Natural killer cell treated with Interleukin-12 subunit alpha and Interleukin-12 subunit beta and Interleukin-15 and Interleukin-18, amount 100 ng/mL, for 72 hours (primary cell): ENCODE data around the gene DNAH11. TPM values are rescaled to one million over a fixed set of nuclear protein-coding genes. Genes with fewer than 3 reads are reported as not detected.
A peak's percentile ranks its signal among the peaks of the same experiment; 100 is the strongest.

ENCODE experiments used
- ATAC-seq, 2 donors: fragments of 150-1000 bp; cut with Tn5 transposase in 1 of 2; sonication (Bioruptor Pico), chemical (Tn5 transposase) in 1 of 2; 2 replicates each; pipeline ENCODE4 v1.10.0; 2021
- DNase-seq: peaks from one replicate; pipeline ENCODE4 v3.0.0; 2022; ENCODE audit warnings: low spot score
- H3K27ac Mint-ChIP-seq, 2 donors: 1 replicate in 1 of 2; 2 replicates in 1 of 2; pipeline ENCODE4 v1.8.0; 2022; ENCODE audit warnings: mixed read lengths in 2 of 2, mild to moderate bottlenecking in 1 of 2, moderate library complexity in 1 of 2
- H3K27me3 Mint-ChIP-seq, 2 donors: 1 replicate in 1 of 2; 2 replicates in 1 of 2; pipeline ENCODE4 v1.8.0; 2022; ENCODE audit warnings: mixed read lengths in 2 of 2
- H3K36me3 Mint-ChIP-seq: one replicate; pipeline ENCODE4 v1.8.0; 2022; ENCODE audit warnings: mixed read lengths
- H3K4me1 Mint-ChIP-seq, 2 donors: 1 replicate in 1 of 2; 2 replicates in 1 of 2; pipeline ENCODE4 v1.8.0; 2022; ENCODE audit warnings: low read depth in 2 of 2, mixed read lengths in 2 of 2, mild to moderate bottlenecking in 1 of 2
- H3K4me3 Mint-ChIP-seq: one replicate; pipeline ENCODE4 v1.8.0; 2022; ENCODE audit warnings: mixed read lengths
- H3K9me3 Mint-ChIP-seq: 2 replicates; pipeline ENCODE4 v1.8.0; 2022; ENCODE audit warnings: mixed read lengths
- total RNA-seq, 2 donors: library from RNA; stranded (reverse); gene quantifications; one replicate each; pipeline ENCODE4 v1.2.3, GENCODE V29; 2022

Gene DNAH11
- total RNA-seq, 2 donors from 2014 or later, result 0.05 to 0.45 TPM

DNA sequence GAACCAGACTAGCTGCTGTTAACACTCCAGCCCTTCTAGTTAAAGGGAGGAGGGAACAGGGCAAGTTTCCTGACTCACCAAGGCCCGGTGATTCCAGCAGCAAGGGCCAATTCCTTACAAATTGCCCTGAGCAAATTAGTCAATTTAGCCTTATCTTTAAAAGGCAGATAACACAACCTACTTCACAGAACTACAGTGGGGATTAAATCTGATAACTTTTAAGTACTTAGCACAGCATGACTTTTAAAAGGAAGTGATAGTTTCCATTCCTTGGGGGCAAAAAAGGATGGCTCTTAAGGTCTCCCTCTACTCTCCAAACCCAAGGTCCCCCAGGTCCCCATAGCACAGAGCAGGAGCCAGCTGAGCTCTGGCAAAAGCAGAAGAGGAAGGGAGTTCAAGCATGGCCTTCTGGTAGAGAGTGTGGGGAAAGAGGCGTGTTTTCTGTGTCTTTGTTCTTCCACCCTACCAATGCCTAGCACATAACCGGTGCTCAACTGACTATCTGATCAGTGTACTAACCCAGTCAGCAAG, 398.8 kb downstream of the DNAH11 start:
- Mint-ChIP-seq H3K4me3 (no peak overlapping the region), H3K27me3 (peaks cover 0 to 1% of the 10 kb centered on the region in 2 donors), H3K4me1 (peaks cover 22 to 30% of the 10 kb centered on the region in 2 donors), H3K9me3 (no peaks in the 10 kb centered on the region), H3K36me3 (peaks cover 3% of the 10 kb centered on the region), H3K27ac (no peak overlapping the region)
- ATAC-seq (no peak), DNase-seq (no peak)

DNA sequence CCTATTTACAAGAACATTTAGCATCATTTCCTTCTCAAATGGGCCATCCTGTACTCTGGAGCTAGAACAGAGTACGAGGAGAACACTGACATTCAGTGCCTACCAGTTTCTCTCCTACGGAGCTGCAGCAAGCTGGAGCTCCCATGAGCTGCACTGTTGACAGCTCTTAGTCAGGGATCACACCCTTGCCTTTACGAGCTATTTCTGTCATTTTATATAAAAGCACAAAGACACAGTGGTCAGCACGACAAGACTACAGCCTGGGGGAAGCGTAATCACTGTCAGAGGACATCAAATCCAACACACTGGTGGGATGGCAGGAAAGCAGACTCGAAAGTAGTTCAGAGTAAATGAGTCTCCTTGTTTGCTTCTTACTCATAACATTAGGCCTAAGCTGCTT, 400.1 kb downstream of the DNAH11 start:
- no peak overlapping the region for H3K4me3 Mint-ChIP-seq
- no peak overlapping the region for H3K27ac Mint-ChIP-seq

DNA sequence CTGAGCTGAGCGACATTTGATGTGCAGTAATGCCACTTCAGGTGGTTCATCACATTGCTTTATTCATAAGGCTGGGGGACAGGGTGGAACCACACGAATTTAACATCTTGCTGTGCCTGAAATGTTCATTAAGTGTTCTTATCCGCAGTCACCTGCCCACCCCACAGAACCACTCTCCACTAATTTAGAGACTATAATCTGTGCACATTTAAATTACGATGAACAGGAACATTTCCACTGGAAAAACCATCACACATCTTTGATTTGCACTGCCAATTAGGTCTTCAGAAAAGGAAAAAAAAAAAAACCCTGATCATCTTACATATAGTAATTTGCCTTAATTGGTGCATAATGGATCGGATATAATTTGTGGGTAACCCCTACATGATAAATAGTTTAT, 400.6 kb downstream of the DNAH11 start:
- no peak overlapping the region for H3K4me3 Mint-ChIP-seq
- no peaks in the 10 kb centered on the region for H3K36me3 Mint-ChIP-seq
- no peak for DNase-seq

More for the DNA sequence above, 400.1 kb downstream of the DNAH11 start:
- Mint-ChIP-seq H3K36me3 (no peaks in the 10 kb centered on the region), H3K9me3 (no peaks in the 10 kb centered on the region), H3K4me1 (peaks cover 22 to 34% of the 10 kb centered on the region in 2 donors), H3K27me3 (peaks cover 8% of the 10 kb centered on the region in 2 donors)
- DNase-seq, result no peak
- ATAC-seq, result no peak

DNA sequence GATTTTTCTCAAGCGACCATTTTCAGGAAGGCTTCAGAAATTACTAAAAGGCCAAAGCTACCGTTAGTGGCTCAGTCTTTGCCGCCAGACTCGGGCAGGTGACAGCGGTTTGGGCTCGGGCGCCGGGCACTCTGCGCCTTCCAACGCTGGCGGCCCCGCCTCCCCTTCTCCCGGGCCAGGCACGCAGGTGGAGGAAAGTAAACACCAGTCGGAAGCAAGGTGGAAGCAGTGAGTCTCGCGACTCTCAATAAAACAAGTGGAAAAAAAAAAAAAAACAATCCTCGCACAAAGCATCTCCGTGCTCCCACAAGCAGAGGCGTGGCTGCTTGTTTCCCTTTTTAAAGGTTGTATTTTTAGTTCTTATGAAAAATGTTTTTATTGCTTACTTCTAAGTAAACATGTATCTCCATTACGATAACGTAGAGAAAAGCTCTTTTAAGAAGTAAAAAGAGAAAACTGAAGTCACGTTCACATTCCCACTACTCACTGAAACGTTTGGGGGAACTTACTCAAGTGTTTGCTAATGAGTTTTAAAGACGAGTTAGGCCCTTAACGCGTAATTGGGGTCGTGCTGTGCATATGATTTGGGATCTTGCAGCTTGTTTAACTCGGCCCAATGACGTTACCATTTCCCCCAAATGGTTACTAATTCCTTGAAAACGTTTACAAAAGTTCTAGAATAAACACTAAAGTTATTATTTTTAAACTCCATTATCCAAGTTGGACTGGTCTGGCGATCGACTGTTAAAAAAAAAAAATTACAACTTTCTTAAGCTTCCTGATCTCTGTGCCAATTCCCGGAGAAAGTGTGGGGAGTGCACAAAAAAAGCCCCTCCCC, 402.0 kb downstream of the DNAH11 start:
- H3K27ac Mint-ChIP-seq, result peak overlapping the region in 1 of 2 donors; percentile 29
- ATAC-seq (no peak), DNase-seq (no peak)
- no peaks in the 10 kb centered on the region for H3K9me3 Mint-ChIP-seq
- peaks cover 8 to 24% of the 10 kb centered on the region in 2 donors for H3K27me3 Mint-ChIP-seq
- H3K36me3 Mint-ChIP-seq, result no peaks in the 10 kb centered on the region
- H3K4me3 Mint-ChIP-seq, result peak overlapping the region; percentile 84
- peaks cover 7 to 32% of the 10 kb centered on the region in 2 donors for H3K4me1 Mint-ChIP-seq

More for the DNA sequence above, 400.6 kb downstream of the DNAH11 start:
- peaks cover 18 to 39% of the 10 kb centered on the region in 2 donors for H3K4me1 Mint-ChIP-seq
- no peak overlapping the region for H3K27ac Mint-ChIP-seq
- H3K9me3 Mint-ChIP-seq, result no peaks in the 10 kb centered on the region
- no peak for ATAC-seq
- peaks cover 8 to 10% of the 10 kb centered on the region in 2 donors for H3K27me3 Mint-ChIP-seq

DNA sequence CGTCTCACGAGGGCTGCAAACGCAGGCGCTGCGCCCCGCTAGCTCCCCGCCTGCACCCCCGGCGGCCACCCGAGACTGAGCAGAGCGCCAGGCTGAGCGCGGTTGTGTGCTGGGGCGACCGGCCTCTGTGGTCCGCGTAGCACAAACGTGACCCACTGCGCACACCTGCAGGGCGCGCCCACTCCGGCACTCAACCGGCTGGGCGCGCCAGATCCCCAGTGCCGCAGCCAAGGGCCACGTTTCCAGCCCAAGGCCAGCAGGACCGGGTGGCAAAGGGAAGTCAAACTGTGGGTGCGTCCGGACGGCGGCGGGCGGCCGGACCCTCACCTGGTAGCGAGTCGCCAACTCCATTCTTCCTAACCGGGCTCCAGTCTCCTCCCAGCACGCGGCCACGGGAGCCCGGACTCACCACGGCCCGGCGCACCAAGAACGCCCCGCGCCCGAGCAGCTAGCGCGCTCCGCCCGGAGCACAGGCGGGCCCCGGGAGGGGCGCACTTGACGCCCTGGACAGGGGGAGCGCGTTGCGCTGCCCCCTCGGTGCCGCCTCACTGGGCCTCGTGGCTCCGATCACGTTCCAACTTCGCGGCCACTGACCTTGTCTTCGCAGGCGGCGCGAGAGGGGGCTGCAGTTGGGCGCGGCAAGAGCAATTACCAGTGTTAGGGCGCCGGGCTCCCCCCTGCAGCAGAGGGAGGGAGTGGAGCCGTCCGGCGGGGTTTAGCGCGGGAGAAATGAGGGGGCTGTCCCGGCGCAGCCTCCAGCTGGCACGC, 402.8 kb downstream of the DNAH11 start, which contains the start of gene CDCA7L:
Gene CDCA7L (minus strand): TSS at position 446 of the 768 bp plus-strand sequence. CDS start 95 bp downstream, at position 351.
- peak; percentile 72 for DNase-seq
- peak; percentile 90 to 92 for ATAC-seq
- peak within 1 kb of the TSS; percentile 84 for H3K4me3 Mint-ChIP-seq
- H3K27ac Mint-ChIP-seq, result peak within 1 kb of the TSS in 1 of 2 donors; percentile 29
- no peaks in the 10 kb centered on the region for H3K36me3 Mint-ChIP-seq
- H3K9me3 Mint-ChIP-seq, result no peaks in the 10 kb centered on the region
- peaks cover 4 to 29% of the 10 kb centered on the region in 2 donors for H3K4me1 Mint-ChIP-seq
- H3K27me3 Mint-ChIP-seq, result peaks cover 8 to 25% of the 10 kb centered on the region in 2 donors

DNA sequence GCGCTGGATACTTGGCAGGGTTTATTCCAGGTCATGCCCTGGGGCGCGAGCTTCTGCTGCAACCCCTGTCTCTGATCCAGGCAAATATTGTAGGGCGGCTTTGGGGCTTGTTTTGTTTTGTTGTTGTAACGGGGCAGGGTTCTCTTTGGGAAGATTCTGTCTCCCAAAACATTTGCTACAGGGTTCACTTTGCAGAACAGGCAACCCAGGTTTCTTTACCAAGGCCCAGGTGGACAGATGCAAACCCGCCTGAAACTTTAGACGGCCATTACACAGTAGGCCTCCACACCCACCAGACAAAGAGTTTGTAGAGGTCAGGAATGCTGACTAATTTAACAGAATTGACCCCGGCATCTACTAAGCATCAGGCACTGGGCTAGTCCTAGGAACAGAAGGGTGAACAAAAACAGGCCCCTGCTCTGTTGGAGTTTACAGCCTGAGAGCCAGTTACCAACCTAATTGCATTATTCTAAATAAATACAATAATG, 403.4 kb downstream of the DNAH11 start:
- DNase-seq, result no peak
- Mint-ChIP-seq H3K27me3 (peaks cover 8 to 25% of the 10 kb centered on the region in 2 donors), H3K9me3 (no peaks in the 10 kb centered on the region), H3K27ac (peak overlapping the region in 1 of 2 donors; percentile 29), H3K4me1 (peaks cover 3 to 26% of the 10 kb centered on the region in 2 donors), H3K36me3 (no peaks in the 10 kb centered on the region), H3K4me3 (peak overlapping the region; percentile 84)
- ATAC-seq, result no peak

DNA sequence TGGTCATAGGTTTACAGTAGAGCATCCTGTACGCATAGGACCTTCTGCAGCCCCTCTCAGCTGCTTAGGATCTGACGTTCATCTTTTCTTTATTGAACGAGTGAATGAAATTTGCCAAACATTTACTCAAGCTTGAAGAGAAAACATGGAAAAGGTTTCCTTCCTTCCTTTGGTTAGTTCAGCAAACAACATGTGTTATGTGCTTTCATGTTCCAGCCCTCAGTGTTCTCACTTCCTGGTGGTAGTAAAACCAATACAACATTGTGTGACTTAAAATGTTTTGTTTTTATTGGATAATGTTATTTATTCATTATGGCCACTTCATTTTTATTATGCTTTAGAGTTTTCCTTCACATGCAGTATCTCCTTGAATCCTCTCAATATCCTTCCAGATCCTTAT, 404.2 kb downstream of the DNAH11 start:
- Mint-ChIP-seq H3K4me3 (no peak overlapping the region), H3K27ac (no peak overlapping the region), H3K9me3 (no peaks in the 10 kb centered on the region), H3K27me3 (peaks cover 8 to 25% of the 10 kb centered on the region in 2 donors), H3K4me1 (peaks cover 3 to 19% of the 10 kb centered on the region in 2 donors), H3K36me3 (no peaks in the 10 kb centered on the region)
- ATAC-seq, result no peak
- no peak for DNase-seq

DNA sequence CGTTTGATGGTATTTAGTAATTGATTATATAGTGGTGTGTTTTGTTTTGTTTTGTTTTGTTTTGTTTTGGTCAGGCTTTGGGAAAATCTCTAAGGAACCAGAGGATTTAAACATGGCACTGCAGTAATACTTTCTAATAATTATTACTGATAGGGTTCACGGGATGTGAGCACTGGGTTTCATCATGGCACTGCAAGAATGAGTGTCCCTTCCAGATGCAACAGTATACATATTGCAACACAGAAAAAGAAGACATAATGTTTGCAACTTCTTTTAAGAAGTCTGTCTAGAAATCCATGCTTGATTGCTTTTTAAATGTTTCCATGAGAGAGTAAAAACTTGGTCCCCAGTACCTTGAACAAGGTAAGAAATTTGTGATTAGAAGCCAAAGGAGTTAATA, 405.1 kb downstream of the DNAH11 start:
- peaks cover 3 to 19% of the 10 kb centered on the region in 2 donors for H3K4me1 Mint-ChIP-seq
- no peaks in the 10 kb centered on the region for H3K36me3 Mint-ChIP-seq
- no peak for ATAC-seq
- no peaks in the 10 kb centered on the region for H3K9me3 Mint-ChIP-seq
- H3K27me3 Mint-ChIP-seq, result peaks cover 8 to 25% of the 10 kb centered on the region in 2 donors
- no peak for DNase-seq
- H3K4me3 Mint-ChIP-seq, result no peak overlapping the region
- H3K27ac Mint-ChIP-seq, result no peak overlapping the region

DNA sequence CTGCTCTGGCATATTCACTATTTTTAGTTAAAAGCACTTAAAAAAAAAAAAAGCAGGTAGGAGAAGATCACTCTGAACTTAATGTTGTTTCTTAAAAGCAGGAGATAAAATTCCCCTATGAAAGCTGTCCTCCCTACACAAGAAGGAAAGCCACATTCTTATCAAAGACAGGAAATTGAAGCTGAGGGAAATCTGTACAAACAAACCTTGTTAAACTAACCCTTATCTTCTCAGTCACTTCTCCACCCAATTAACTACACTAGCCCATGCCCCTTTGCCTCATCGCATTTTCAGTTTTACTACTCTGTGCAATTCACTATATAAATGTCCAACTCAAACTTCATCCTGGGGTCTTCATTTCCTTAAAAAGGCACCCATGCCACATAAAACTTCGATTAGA, 405.5 kb downstream of the DNAH11 start:
- Mint-ChIP-seq H3K4me3 (no peak overlapping the region), H3K36me3 (no peaks in the 10 kb centered on the region), H3K4me1 (peaks cover 3 to 15% of the 10 kb centered on the region in 2 donors), H3K27me3 (peaks cover 8 to 25% of the 10 kb centered on the region in 2 donors), H3K9me3 (no peaks in the 10 kb centered on the region), H3K27ac (no peak overlapping the region)
- no peak for DNase-seq
- no peak for ATAC-seq

DNA sequence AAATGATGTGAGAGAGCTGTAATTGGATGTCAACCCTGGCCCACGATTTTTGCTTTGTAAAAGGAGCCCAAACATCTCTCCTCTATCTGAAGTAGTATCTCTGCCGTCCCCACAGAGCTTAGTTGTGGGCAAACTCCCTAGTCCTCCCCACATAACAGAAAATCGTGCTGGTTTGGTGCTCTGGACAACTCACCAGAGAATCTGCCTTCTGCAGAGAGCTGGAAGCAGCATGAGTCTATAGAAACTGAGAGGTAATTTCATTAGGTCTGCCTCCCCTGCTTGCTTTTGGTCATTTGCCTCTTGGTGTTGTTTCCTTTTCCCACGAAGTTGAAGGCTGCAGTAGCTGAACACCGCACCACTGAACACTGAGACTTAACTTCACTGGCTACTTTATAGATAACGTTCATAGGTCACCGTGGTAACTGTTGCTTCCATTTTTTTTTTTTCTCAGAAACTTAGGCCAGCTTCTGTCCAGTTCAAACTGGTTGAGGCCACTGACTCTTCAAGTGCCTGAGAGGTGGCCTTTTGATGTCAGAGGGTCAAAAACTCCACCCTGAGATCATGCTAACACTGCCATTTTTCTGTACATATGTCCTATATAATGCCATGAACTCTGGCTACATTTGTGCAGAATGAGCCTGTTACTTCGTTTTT, 406.2 kb downstream of the DNAH11 start:
- Mint-ChIP-seq H3K9me3 (no peaks in the 10 kb centered on the region), H3K4me1 (peaks cover 3 to 14% of the 10 kb centered on the region in 2 donors), H3K36me3 (no peaks in the 10 kb centered on the region), H3K27me3 (peaks cover 8 to 25% of the 10 kb centered on the region in 2 donors), H3K27ac (no peak overlapping the region), H3K4me3 (no peak overlapping the region)
- no peak for DNase-seq
- ATAC-seq, result no peak

Other genes with a start within 250 kb of the DNAH11 start
- 10 to 100 TPM; 19.9 to 22.6 TPM for gene SP4, start 115.0 kb upstream of the DNAH11 start, total RNA-seq